ENCODE data around the gene BLTP3A. TPM values are rescaled to one million over a fixed set of nuclear protein-coding genes. Genes with fewer than 3 reads are reported as not detected.

BLTP3A gene
- total and polyA plus RNA-seq, 2 of the 8 experiments (the other 6 are each of a cell fraction or from before 2014, with no cell fraction given): 8.5 to 17.2 TPM

DNA sequence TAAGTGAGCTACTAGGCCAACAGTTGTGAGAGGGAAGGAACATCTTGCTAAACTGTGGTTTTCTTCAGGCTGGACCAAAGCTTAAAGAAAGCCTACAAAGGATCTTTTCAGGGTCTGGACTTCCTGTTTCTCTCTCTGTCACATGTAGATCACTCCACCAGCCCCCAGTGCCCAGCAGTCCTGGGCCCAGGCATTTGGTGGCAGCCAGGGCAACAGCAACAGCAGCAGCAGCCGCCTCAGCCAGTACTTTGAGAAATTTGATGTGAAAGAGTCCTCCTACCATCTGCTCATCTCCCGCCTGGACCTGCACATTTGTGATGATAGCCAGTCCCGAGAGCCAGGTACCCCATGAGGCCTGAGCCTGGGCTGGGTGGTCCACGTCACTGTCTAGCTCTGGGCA, 44.1 kb downstream of the BLTP3A start:
- H3K79me1 ChIP-seq (ENCODE audit: low read depth, low read length): no peaks in the 10 kb centered on the region
- H3K23ac ChIP-seq (ENCODE audit: insufficient read length): no peak overlapping the region
- H4K20me1 ChIP-seq (replicated peaks in 1 of 2; ENCODE audit: control insufficient read depth in 1 of 2, insufficient read depth in 2 of 2, low read length in 2 of 2): peaks cover 0 to 4% of the 10 kb centered on the region in 2 experiments
- H4K5ac ChIP-seq (ENCODE audit: insufficient read length, low read depth, low read length): no peak overlapping the region
- no peaks in the 10 kb centered on the region for H3K79me2 ChIP-seq (ENCODE audit: control insufficient read depth in 1 of 2, insufficient read depth in 2 of 2, low read length in 2 of 2)
- no peak overlapping the region for H3K9ac ChIP-seq (replicated peaks in 1 of 4; ENCODE audit: extremely low read depth in 1 of 4, low read depth in 3 of 4, low read length in 3 of 4)
- no peaks in the 10 kb centered on the region for H3K9me3 ChIP-seq (ENCODE audit: insufficient read depth in 2 of 2, low read depth in 1 of 2, low read length in 1 of 2)
- no peak overlapping the region for H2BK12ac ChIP-seq (ENCODE audit: low read depth, low read length)
- H4K91ac ChIP-seq (replicated peaks; ENCODE audit: insufficient read length, low read length): no peak overlapping the region
- no peaks in the 10 kb centered on the region for H3K23me2 ChIP-seq (ENCODE audit: low read depth, low read length)
- H3K36me3 ChIP-seq (ENCODE audit: control insufficient read depth in 2 of 4, insufficient read depth in 4 of 4, low read length in 3 of 4): peaks cover 6 to 27% (median 16%) of the 10 kb centered on the region in 4 experiments; a peak in 7 of 8 replicates
- no peak overlapping the region for H2BK5ac ChIP-seq (ENCODE audit: low read depth, low read length)
- DNase-seq (ENCODE audit: low read depth in 1 of 2, low spot score in 2 of 2) (no peak), FAIRE-seq (no peak)
- WGBS, 2 experiments (ENCODE audit: extremely low coverage in 1 of 2, insufficient coverage in 1 of 2, insufficient read length in 1 of 2, insufficient replicate concordance in 2 of 2, low coverage in 1 of 2, low lambda C conversion rate in 2 of 2, missing lambda C conversion rate in 1 of 2): 88% methylated on average over 4 of the region's 4 CpGs; no CpG with 5 or more reads in 1 of the 2 experiments
- no peaks in the 10 kb centered on the region for H3K27me3 ChIP-seq (replicated peaks in 1 of 4; ENCODE audit: control insufficient read depth in 3 of 4, extremely low read depth in 1 of 4, insufficient read depth in 3 of 4, low read length in 3 of 4)
- no peak overlapping the region for H3K18ac ChIP-seq (ENCODE audit: extremely low read depth, low read length)
- no peak overlapping the region for H2BK15ac ChIP-seq (ENCODE audit: low read length)
- no peaks in the 10 kb centered on the region for H3K4me1 ChIP-seq (replicated peaks in 1 of 4; ENCODE audit: control insufficient read depth in 3 of 4, insufficient read depth in 4 of 4, low read length in 3 of 4)
- TF ChIP-seq SAP30 (IDR thresholded peaks at IDR 0.05; ENCODE audit: insufficient read depth, insufficient replicate concordance, low read length): no peak
- no peak for TF ChIP-seq RAD21 (IDR thresholded peaks at IDR 0.05 in 1 of 2, conservative IDR thresholded peaks at IDR 0.05 in 1 of 2; ENCODE audit: low read depth in 2 of 2, low read length in 2 of 2)
- TF ChIP-seq SP4 (IDR thresholded peaks at IDR 0.05; ENCODE audit: low read length): no peak
- H2BK120ac ChIP-seq (replicated peaks; ENCODE audit: low read depth, low read length): no peak overlapping the region
- H4K8ac ChIP-seq (ENCODE audit: extremely low read depth, insufficient read depth, low read length): no peak overlapping the region
- no peak overlapping the region for H3K4me2 ChIP-seq (ENCODE audit: insufficient read depth in 1 of 2, low read depth in 2 of 2, low read length in 2 of 2)
- H3K4ac ChIP-seq (replicated peaks; ENCODE audit: insufficient read length, low read depth, low read length): no peak overlapping the region
- no peak overlapping the region for H2AK5ac ChIP-seq (ENCODE audit: low read depth, low read length)
- POLR2A ChIA-PET (ENCODE audit: partially characterized antibody): interaction anchor here (0.8 kb wide), 1 partner anchor 20 kb away, joined by 3 read pairs; no protein-coding TSS in a partner anchor
- H3K56ac ChIP-seq (replicated peaks; ENCODE audit: insufficient read length, low read depth, low read length): no peak overlapping the region
- no peak overlapping the region for H3K4me3 ChIP-seq (ENCODE audit: extremely low read depth in 1 of 4, insufficient read depth in 2 of 4, low read depth in 3 of 4, low read length in 4 of 4)
- H3K27ac ChIP-seq (ENCODE audit: low read depth, low read length): no peak overlapping the region
- no peak overlapping the region for H3K14ac ChIP-seq (ENCODE audit: insufficient read length)
- H2AFZ ChIP-seq (ENCODE audit: low read length): no peak overlapping the region
- CTCF ChIA-PET (ENCODE audit: partially characterized antibody): interaction anchor here (0.7 kb wide), 1 partner anchor 16 kb away, joined by 3 read pairs; no protein-coding TSS in a partner anchor
- H2BK20ac ChIP-seq (ENCODE audit: low read length): no peak overlapping the region

All from H1 (cell line).